ENCODE results near the gene ARL15.

Gene ARL15

GRCh38 chr5:54094706-54095105, 215.7 kb downstream of the ARL15 start:
- FAIRE-seq = no peak
- no peak for DNase-seq (ENCODE audit: insufficient read length, low spot score)
- no peak for TF ChIP-seq CTCF (IDR thresholded peaks at IDR 0.05; ENCODE audit: insufficient read depth, missing control alignments)

GRCh38 chr5:54093861-54094260, 216.5 kb downstream of the ARL15 start:
- no peak for TF ChIP-seq CTCF (IDR thresholded peaks at IDR 0.05; ENCODE audit: insufficient read depth, missing control alignments)
- DNase-seq (ENCODE audit: insufficient read length, low spot score) = no peak
- FAIRE-seq = no peak

GRCh38 chr5:54093081-54093492, 217.3 kb downstream of the ARL15 start:
- no peak for DNase-seq (ENCODE audit: insufficient read length, low spot score)
- FAIRE-seq = no peak
- no peak for TF ChIP-seq CTCF (IDR thresholded peaks at IDR 0.05; ENCODE audit: insufficient read depth, missing control alignments)

GRCh38 chr5:54091307-54092130, 218.9 kb downstream of the ARL15 start:
- DNase-seq (ENCODE audit: insufficient read length, low spot score) (no peak), FAIRE-seq (no peak)
- TF ChIP-seq CTCF (IDR thresholded peaks at IDR 0.05; ENCODE audit: insufficient read depth, missing control alignments) = no peak

- no peak for DNase-seq (ENCODE audit: insufficient read length, low spot score)
- no peak for FAIRE-seq
- no peak for TF ChIP-seq CTCF (IDR thresholded peaks at IDR 0.05; ENCODE audit: insufficient read depth, missing control alignments)
These were observed 219.8 kb downstream of the ARL15 start for GRCh38 chr5:54090495-54091120.

- DNase-seq (ENCODE audit: insufficient read length, low spot score) = no peak
- FAIRE-seq = no peak
- no peak for TF ChIP-seq CTCF (IDR thresholded peaks at IDR 0.05; ENCODE audit: insufficient read depth, missing control alignments)
These were observed 222.3 kb downstream of the ARL15 start for GRCh38 chr5:54088081-54088480.

- no peak for DNase-seq (ENCODE audit: insufficient read length, low spot score)
- no peak for FAIRE-seq
These were observed 222.9 kb downstream of the ARL15 start for GRCh38 chr5:54087436-54087835.

More at GRCh38 chr5:54087436-54087835, 222.9 kb downstream of the ARL15 start:
- TF ChIP-seq CTCF (IDR thresholded peaks at IDR 0.05; ENCODE audit: insufficient read depth, missing control alignments) = no peak

Measured in D721Med (cell line).